Mucosa of descending colon (tissue), 3 donors: ENCODE measurements around the gene UGT1A10. TPM values are rescaled to one million over a fixed set of nuclear protein-coding genes. Genes with fewer than 3 reads are reported as not detected.

ENCODE experiments used
- ATAC-seq: fragments of 200-7000 bp; cut with Tn5 transposase; one replicate; pipeline ENCODE4 v1.9.1; 2020; ENCODE audit warnings: mild to moderate bottlenecking, moderate library complexity
- DNase-seq, 3 donors: peaks; one replicate each; pipeline ENCODE4 v3.0.0-alpha.2; 2020
- H3K36me3 ChIP-seq: fragments of 200-600 bp; one replicate; pipeline ENCODE4 v1.8.0; 2021; ENCODE audit warnings: low read depth, mild to moderate bottlenecking
- H3K4me1 ChIP-seq: fragments of 200-600 bp; one replicate; pipeline ENCODE4 v1.8.0; 2021; ENCODE audit warnings: low read depth, mild to moderate bottlenecking
- H3K4me3 ChIP-seq: fragments of 200-600 bp; one replicate; pipeline ENCODE4 v1.8.0; 2021; ENCODE audit warnings: mild to moderate bottlenecking
- H3K9me3 ChIP-seq: fragments of 200-600 bp; one replicate; pipeline ENCODE4 v1.8.0; 2021; ENCODE audit warnings: mild to moderate bottlenecking
- CTCF ChIP-seq: fragments of 200-600 bp; IDR thresholded peaks from one replicate; pipeline ENCODE4 v1.8.0; 2022; ENCODE audit warnings: antibody characterized with exemption, mild to moderate bottlenecking
- intact Hi-C, 2 donors: fragments of 100-400 bp; cut with DNase I in 1 of 2; cut with micrococcal nuclease in 1 of 2; formaldehyde crosslinking; loops; one replicate each; pipeline versions ENCODE4 v1.11.0 to v1.11.1; 2022; cut with DNase I, micrococcal nuclease
- total RNA-seq, 3 donors: library from RNA; stranded (reverse); fragmentation: NEBNext Ultra II Directional in 2 of 3; extraction: Animal tissue kit (Norgen Biotek cat#: 25700) in 2 of 3; gene quantifications; one replicate each; pipeline versions ENCODE4 v1.2.1 to v1.2.4, GENCODE V29; 2021 to 2023
- donor health status: DM: no; HTN: no; CAD: no; lungs with moderate emphysema.
- donor health status: DM: no; HTN: no; CAD: no.
- donor health status: DM: no; HTN: yes; CAD: no.

The UGT1A10 gene
- total RNA-seq, 3 donors from 2014 or later: 42.0 to 116 (median 43.9) TPM

GRCh38 chr2:233673896-233674295 is 37.6 kb downstream of the UGT1A10 start:
- no peak for ATAC-seq
- Histone ChIP-seq H3K4me3 (no peak overlapping the region), H3K9me3 (no peaks in the 10 kb centered on the region)

GRCh38 chr2:233674314-233674713 is 38.1 kb downstream of the UGT1A10 start:
- Histone ChIP-seq H3K36me3 (no peaks in the 10 kb centered on the region), H3K4me1 (no peaks in the 10 kb centered on the region), H3K4me3 (no peak overlapping the region), H3K9me3 (no peaks in the 10 kb centered on the region)
- no peak for ATAC-seq
- intact Hi-C loops: no loop called here
- no peak for TF ChIP-seq CTCF
- no peak for DNase-seq

More at GRCh38 chr2:233673896-233674295, 37.6 kb downstream of the UGT1A10 start:
- intact Hi-C loops: no loop called here
- no peaks in the 10 kb centered on the region for H3K36me3 ChIP-seq
- H3K4me1 ChIP-seq: no peaks in the 10 kb centered on the region
- no peak for DNase-seq
- TF ChIP-seq CTCF: no peak

GRCh38 chr2:233674995-233675394 is 38.7 kb downstream of the UGT1A10 start:
- TF ChIP-seq CTCF: no peak
- intact Hi-C loops: no loop called here
- DNase-seq: no peak
- Histone ChIP-seq H3K4me3 (no peak overlapping the region), H3K4me1 (no peaks in the 10 kb centered on the region), H3K36me3 (no peaks in the 10 kb centered on the region), H3K9me3 (no peaks in the 10 kb centered on the region)
- ATAC-seq: no peak

GRCh38 chr2:233676046-233676445 is 39.8 kb downstream of the UGT1A10 start:
- Histone ChIP-seq H3K9me3 (no peaks in the 10 kb centered on the region), H3K36me3 (no peaks in the 10 kb centered on the region), H3K4me1 (no peaks in the 10 kb centered on the region), H3K4me3 (no peak overlapping the region)
- ATAC-seq: no peak
- TF ChIP-seq CTCF: no peak
- no peak for DNase-seq
- intact Hi-C loops: no loop called here

GRCh38 chr2:233679196-233679595 is 42.9 kb downstream of the UGT1A10 start:
- DNase-seq (no peak), ATAC-seq (peak; percentile 25)
- intact Hi-C loops: no loop called here
- no peak overlapping the region for H3K4me3 ChIP-seq
- no peaks in the 10 kb centered on the region for H3K4me1 ChIP-seq
- H3K36me3 ChIP-seq: no peaks in the 10 kb centered on the region
- no peaks in the 10 kb centered on the region for H3K9me3 ChIP-seq
- no peak for TF ChIP-seq CTCF
